D721Med (cell line): Measurements from ENCODE around the gene BCL2.

Experiments used
- DNase-seq: peaks from one replicate; pipeline ENCODE4 v3.0.0; 2011; ENCODE audit warnings: low spot score; ENCODE audit not compliant: insufficient read length
- FAIRE-seq: peaks from 2 replicates; lab custom pipeline; 2011; peaks lifted over from hg19 to GRCh38; lab: Jason Lieb, UNC
- CTCF ChIP-seq: IDR thresholded peaks from 2 replicates; pipeline ENCODE4 v1.5.1; 2012; ENCODE audit warnings: mild to moderate bottlenecking, control low read depth; ENCODE audit not compliant: insufficient read depth; ENCODE audit errors: missing control alignments

Gene BCL2

GRCh38 chr18:63344263-63344662 is 24.7 kb upstream of the BCL2 start:
- DNase-seq (no peak), FAIRE-seq (peak; percentile 95)
- no peak for TF ChIP-seq CTCF

- DNase-seq, result no peak
- TF ChIP-seq CTCF, result peak; percentile 44
- peak; percentile 87 for FAIRE-seq
Observed at GRCh38 chr18:63342206-63342605, 22.6 kb upstream of the BCL2 start.

GRCh38 chr18:63339920-63340484 is 20.4 kb upstream of the BCL2 start:
- peak; percentile 56 for TF ChIP-seq CTCF

GRCh38 chr18:63336366-63337099 is 17.0 kb upstream of the BCL2 start:
- FAIRE-seq, result peak; percentile 98
- DNase-seq, result no peak
- TF ChIP-seq CTCF, result no peak

More at GRCh38 chr18:63339920-63340484, 20.4 kb upstream of the BCL2 start:
- no peak for DNase-seq
- peak; percentile 95 for FAIRE-seq

GRCh38 chr18:63331105-63331504 is 11.5 kb upstream of the BCL2 start:
- no peak for FAIRE-seq

DNA sequence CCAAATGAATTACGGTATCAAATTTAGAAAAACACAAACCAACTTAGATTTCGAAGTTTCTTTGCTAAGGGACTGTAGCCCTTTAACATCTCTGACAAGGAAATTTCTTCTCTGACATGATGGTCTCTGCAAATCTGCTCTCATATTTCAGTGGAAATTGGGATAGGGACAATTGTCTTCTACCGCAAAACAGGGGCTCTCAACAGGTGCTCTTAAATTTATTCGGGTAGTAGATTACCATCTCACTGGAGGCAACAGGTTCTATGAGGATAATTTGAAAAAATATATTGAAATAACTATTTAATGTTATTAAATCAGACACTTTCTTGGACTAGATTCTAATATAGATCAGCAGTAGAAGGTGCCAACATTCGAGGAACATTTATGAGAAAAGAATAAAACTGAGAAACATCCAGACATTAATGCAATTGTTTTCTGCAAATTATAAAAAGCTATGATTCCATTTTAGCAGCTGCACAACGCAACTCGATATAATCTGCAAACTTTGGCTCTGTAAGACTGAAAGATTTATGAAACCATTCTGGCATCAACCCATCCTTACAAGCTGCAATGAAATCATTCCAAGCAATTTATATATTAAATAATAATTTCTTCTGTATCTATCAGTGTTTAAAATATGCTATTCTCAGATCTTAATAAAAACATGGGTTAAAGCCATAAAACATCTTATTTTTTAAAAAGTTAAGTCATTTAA is 10.0 kb upstream of the BCL2 start:
- FAIRE-seq (peak; percentile 96), DNase-seq (no peak)
- no peak for TF ChIP-seq CTCF

More at GRCh38 chr18:63331105-63331504, 11.5 kb upstream of the BCL2 start:
- DNase-seq, result no peak
- TF ChIP-seq CTCF, result no peak
